Gastrocnemius medialis (tissue), 4 donors: ENCODE data around the gene SIAH1. TPM values are rescaled to one million over a fixed set of nuclear protein-coding genes. Genes with fewer than 3 reads are reported as not detected.

Experiments
- ATAC-seq, 2 donors: fragments of 150-250 bp; one replicate each; pipeline ENCODE4 v1.9.1; 2016
- DNase-seq, 2 donors: peaks; one replicate each; pipeline ENCODE4 v3.0.0-alpha.2; 2019
- H3K27ac ChIP-seq, 4 donors: fragments of 200-600 bp; sonication (generic); 1 replicate in 1 of 4; 2 replicates in 3 of 4; pipeline ENCODE4 v1.5.1; 2016 to 2018; ENCODE audit warnings: mild to moderate bottlenecking in 2 of 4, moderate library complexity in 1 of 4
- H3K27me3 ChIP-seq, 3 donors: fragments of 200-600 bp; sonication (generic) in 2 of 3; 1 replicate in 1 of 3; 2 replicates in 2 of 3; pipeline versions ENCODE4 v1.5.1 to v1.6.0; 2016 to 2019; ENCODE audit warnings: mild to moderate bottlenecking in 1 of 3, moderate library complexity in 1 of 3
- H3K36me3 ChIP-seq, 2 donors: fragments of 200-600 bp; sonication (generic) in 1 of 2; one replicate each; pipeline ENCODE4 v1.5.1; 2017 to 2018
- H3K4me1 ChIP-seq, 2 donors: fragments of 200-600 bp; sonication (generic) in 1 of 2; one replicate each; pipeline ENCODE4 v1.5.1; 2016 to 2017; ENCODE audit warnings: mild to moderate bottlenecking in 2 of 2
- H3K4me3 ChIP-seq, 4 donors: fragments of 200-600 bp; sonication (generic) in 3 of 4; 1 replicate in 1 of 4; 2 replicates in 3 of 4; pipeline ENCODE4 v1.5.1; 2016 to 2019; ENCODE audit warnings: mild to moderate bottlenecking in 2 of 4
- H3K9me3 ChIP-seq, 3 donors: fragments of 200-600 bp; sonication (generic) in 2 of 3; 1 replicate in 1 of 3; 2 replicates in 2 of 3; pipeline ENCODE4 v1.5.1; 2016 to 2019
- POLR2A ChIP-seq, 2 donors: fragments of 450-650 bp; IDR thresholded peaks; one replicate each; pipeline ENCODE4 v1.6.1; 2017; ENCODE audit warnings: antibody characterized with exemption in 2 of 2, mild to moderate bottlenecking in 2 of 2, moderate library complexity in 2 of 2
- in situ Hi-C, 4 donors: fragments of 200-750 bp; cut with MboI; loops; one replicate each; pipeline versions ENCODE4 v1.15.0 to v1.8.0; 2017; ENCODE audit warnings: low sequenced_read_pairs in 4 of 4
- intact Hi-C: fragments of 100-400 bp; cut with DNase I; formaldehyde crosslinking; loops from one replicate; pipeline ENCODE4 v1.15.1; 2023; ENCODE audit warnings: low total_unique reads
- total RNA-seq, 4 donors: library from RNA; depleted of rRNA; stranded (reverse); fragments of >200 nt; gene quantifications; one replicate each; pipeline versions ENCODE4 v1.1.0 to v1.2.3, GENCODE V29; 2016
- TF ChIP-seq, protein P1 (sequence below), 5 experiments: fragments of 450-650 bp in 3 of 5; fragments of 200-600 bp in 2 of 5; sonication (generic) in 2 of 5; IDR thresholded peaks in 4 of 5; conservative IDR thresholded peaks in 1 of 5; 1 replicate in 4 of 5; 2 replicates in 1 of 5; pipeline ENCODE4 v1.5.1; 2016 to 2019; ENCODE audit warnings: antibody characterized with exemption in 5 of 5, mild to moderate bottlenecking in 3 of 5, moderate library complexity in 3 of 5

SIAH1 gene
- total RNA-seq, 4 donors from 2014 or later = 19.9 to 21.0 (median 20.1) TPM

DNA sequence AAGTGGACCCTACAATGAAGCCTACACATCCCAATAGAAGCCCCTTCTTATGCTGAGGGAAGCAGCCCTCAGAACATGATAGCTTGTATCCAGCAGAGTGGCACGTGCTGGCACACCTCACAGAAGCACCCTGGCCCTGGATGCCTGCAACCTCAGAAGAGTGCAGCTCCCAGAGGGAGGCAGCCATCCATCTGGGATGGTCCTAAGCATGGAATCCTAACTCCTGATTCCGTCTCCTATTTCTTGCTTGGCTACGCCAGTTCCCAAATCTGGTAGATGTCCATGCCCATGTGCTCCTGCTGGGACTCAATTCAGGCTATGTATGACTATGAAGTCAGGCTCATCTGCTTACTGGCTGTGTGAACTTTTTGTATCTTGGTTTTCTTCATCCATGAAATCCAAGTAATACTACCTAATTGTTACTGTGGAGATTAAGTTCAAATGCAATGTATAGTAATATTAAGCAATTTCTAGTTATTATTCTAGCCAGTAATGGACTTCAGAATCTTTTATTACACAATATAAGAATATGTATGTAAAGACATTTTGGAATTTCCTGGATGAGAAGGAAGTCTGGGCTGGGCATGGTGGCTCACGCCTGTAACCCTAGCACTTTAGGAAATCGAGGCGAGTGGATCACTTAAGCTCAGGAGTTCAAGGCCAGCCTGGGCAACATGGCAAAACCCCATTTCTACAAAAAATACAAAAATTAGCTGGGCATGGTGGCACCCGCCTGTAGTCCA lies 32.4 kb downstream of the SIAH1 start:
- Histone ChIP-seq H3K4me1 (peaks cover 12 to 15% of the 10 kb centered on the region in 2 donors), H3K36me3 (peaks cover 0 to 30% of the 10 kb centered on the region in 2 donors), H3K27me3 (no peaks in the 10 kb centered on the region), H3K27ac (peak overlapping the region; percentile 54 to 72 (median 67)), H3K4me3 (no peak overlapping the region), H3K9me3 (no peaks in the 10 kb centered on the region)
- peak; percentile 11 to 48 for DNase-seq
- in situ Hi-C loops (loop anchor here (5.0 to 10.0 kb wide), 4 partner anchors 192 to 282 kb away; no protein-coding TSS in a partner anchor), intact Hi-C loops (loop anchor here (1.0 kb wide), 2 partner anchors 189 to 270 kb away; no protein-coding TSS in a partner anchor)
- no peak for TF ChIP-seq POLR2A (IDR thresholded peaks at IDR 0.05)
- TF ChIP-seq, protein P1, sequence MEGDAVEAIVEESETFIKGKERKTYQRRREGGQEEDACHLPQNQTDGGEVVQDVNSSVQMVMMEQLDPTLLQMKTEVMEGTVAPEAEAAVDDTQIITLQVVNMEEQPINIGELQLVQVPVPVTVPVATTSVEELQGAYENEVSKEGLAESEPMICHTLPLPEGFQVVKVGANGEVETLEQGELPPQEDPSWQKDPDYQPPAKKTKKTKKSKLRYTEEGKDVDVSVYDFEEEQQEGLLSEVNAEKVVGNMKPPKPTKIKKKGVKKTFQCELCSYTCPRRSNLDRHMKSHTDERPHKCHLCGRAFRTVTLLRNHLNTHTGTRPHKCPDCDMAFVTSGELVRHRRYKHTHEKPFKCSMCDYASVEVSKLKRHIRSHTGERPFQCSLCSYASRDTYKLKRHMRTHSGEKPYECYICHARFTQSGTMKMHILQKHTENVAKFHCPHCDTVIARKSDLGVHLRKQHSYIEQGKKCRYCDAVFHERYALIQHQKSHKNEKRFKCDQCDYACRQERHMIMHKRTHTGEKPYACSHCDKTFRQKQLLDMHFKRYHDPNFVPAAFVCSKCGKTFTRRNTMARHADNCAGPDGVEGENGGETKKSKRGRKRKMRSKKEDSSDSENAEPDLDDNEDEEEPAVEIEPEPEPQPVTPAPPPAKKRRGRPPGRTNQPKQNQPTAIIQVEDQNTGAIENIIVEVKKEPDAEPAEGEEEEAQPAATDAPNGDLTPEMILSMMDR (IDR thresholded peaks at IDR 0.05 in 4 of 5, conservative IDR thresholded peaks at IDR 0.05 in 1 of 5) = no peak
- peak; percentile 74 to 83 for ATAC-seq

DNA sequence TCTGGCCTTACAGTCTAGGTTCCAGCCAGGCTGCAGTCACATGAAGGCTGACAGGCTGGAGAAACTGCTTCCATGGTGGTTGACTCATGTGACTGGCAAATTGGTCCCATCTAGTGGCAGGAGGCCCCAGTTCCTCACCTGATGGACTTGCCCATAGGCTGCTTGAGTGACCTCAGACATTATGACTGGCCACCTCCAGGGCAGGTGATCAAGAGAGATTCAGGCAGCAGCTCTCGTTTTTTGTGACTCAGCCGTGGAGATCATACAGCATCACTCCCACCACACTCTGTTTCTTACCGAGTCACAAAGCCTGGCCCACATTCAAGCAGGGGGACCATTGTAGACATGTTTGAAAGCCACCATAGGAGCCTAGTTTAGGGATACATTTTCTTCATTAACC lies 34.5 kb downstream of the SIAH1 start:
- DNase-seq (no peak), ATAC-seq (no peak)
- Histone ChIP-seq H3K36me3 (peaks cover 0 to 33% of the 10 kb centered on the region in 2 donors), H3K27ac (peak overlapping the region in 1 of 4 donors; percentile 31), H3K9me3 (no peaks in the 10 kb centered on the region), H3K4me1 (peaks cover 7 to 9% of the 10 kb centered on the region in 2 donors), H3K4me3 (no peak overlapping the region), H3K27me3 (no peaks in the 10 kb centered on the region)
- intact Hi-C loops (no loop called here), in situ Hi-C loops (loop anchor here (5.0 to 10.0 kb wide), 4 partner anchors 194 to 284 kb away; no protein-coding TSS in a partner anchor)
- no peak for TF ChIP-seq POLR2A (IDR thresholded peaks at IDR 0.05)
- TF ChIP-seq, protein P1 (IDR thresholded peaks at IDR 0.05 in 4 of 5, conservative IDR thresholded peaks at IDR 0.05 in 1 of 5) = no peak

DNA sequence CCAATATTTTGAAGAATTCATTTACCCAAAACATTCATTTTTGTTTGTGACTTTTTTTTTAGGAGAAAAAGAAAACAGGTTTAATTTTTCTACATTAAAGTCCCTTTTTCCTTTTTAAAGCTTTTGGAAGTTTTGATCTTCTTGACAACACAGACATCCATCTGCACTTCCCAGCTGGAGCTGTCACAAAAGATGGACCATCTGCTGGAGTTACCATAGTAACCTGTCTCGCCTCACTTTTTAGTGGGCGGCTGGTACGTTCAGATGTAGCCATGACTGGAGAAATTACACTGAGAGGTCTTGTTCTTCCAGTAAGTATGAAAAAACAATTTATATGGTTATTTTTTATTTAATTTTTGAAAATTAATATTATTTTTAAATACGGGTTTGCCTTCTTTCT lies 37.2 kb downstream of the SIAH1 start:
- intact Hi-C loops (no loop called here), in situ Hi-C loops (no loop called here)
- no peak overlapping the region for H3K4me3 ChIP-seq
- peaks cover under 1% of the 10 kb centered on the region in 2 donors for H3K4me1 ChIP-seq
- H3K27ac ChIP-seq = no peak overlapping the region
- DNase-seq (no peak), ATAC-seq (no peak)
- H3K27me3 ChIP-seq = no peaks in the 10 kb centered on the region
- H3K9me3 ChIP-seq = no peaks in the 10 kb centered on the region
- peaks cover 0 to 33% of the 10 kb centered on the region in 2 donors for H3K36me3 ChIP-seq
- no peak for TF ChIP-seq POLR2A (IDR thresholded peaks at IDR 0.05)
- TF ChIP-seq, protein P1 (IDR thresholded peaks at IDR 0.05 in 4 of 5, conservative IDR thresholded peaks at IDR 0.05 in 1 of 5) = no peak

DNA sequence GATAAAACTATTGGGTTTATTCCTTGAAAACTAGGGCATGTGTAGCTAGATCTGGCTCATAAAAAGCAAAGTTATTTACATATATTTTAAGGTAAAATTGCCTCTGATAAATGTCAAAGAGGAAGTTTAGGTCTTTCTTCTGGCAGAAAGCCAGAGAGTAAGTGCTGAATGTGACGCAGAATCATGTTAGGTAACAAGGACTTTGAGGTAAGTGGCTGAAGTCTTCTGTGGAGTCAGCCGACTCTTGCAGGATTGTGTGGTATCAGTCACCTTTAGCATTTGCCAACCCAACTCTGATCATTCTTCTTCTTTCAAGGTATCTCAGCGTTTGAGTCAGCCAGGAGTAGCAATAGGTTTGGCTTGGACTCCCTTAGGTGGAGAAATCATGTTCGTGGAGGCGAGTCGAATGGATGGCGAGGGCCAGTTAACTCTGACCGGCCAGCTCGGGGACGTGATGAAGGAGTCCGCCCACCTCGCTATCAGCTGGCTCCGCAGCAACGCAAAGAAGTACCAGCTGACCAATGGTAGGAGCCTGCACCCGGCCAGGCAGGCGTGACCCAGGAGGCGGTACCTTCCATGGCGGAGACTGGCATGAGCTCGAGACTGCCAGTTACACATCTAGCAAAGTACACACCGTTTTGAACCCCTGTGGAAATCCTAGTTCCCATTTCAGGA lies 37.9 kb downstream of the SIAH1 start:
- Histone ChIP-seq H3K27ac (no peak overlapping the region), H3K27me3 (no peaks in the 10 kb centered on the region), H3K4me3 (no peak overlapping the region), H3K9me3 (no peaks in the 10 kb centered on the region), H3K4me1 (no peaks in the 10 kb centered on the region), H3K36me3 (peaks cover 0 to 33% of the 10 kb centered on the region in 2 donors)
- DNase-seq (no peak), ATAC-seq (no peak)
- in situ Hi-C loops (no loop called here), intact Hi-C loops (no loop called here)
- TF ChIP-seq POLR2A (IDR thresholded peaks at IDR 0.05) = no peak

DNA sequence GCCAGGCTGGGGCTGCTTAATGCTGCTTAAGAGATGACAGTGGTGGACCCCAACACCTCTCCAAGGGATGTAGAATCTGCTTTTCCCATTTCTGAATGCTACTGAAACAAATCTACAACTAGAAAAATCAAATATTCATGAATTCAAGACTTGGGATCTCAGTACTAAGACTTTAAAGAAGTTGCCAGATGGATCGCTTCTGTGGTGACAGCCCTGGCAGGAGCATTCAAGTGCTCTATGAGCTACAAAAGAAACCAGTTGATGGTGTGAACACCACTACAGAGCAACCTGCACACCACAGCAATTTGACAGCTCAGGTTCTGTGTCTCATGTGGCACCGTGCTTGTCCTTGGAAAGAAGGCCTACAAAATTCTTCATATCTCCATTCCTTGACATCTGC lies 42.6 kb downstream of the SIAH1 start:
- no peak overlapping the region for H3K27ac ChIP-seq
- no peak for ATAC-seq
- TF ChIP-seq POLR2A (IDR thresholded peaks at IDR 0.05) = no peak
- TF ChIP-seq, protein P1 (IDR thresholded peaks at IDR 0.05 in 4 of 5, conservative IDR thresholded peaks at IDR 0.05 in 1 of 5) = no peak
- no peaks in the 10 kb centered on the region for H3K4me1 ChIP-seq
- H3K4me3 ChIP-seq = no peak overlapping the region
- in situ Hi-C loops = no loop called here
- no peaks in the 10 kb centered on the region for H3K27me3 ChIP-seq
- intact Hi-C loops = no loop called here
- peaks cover 0 to 11% of the 10 kb centered on the region in 2 donors for H3K36me3 ChIP-seq
- H3K9me3 ChIP-seq = no peaks in the 10 kb centered on the region
- DNase-seq = no peak
